HFFc6 (cell line): Measurements from ENCODE around the gene DUSP22. TPM values are rescaled to one million over a fixed set of nuclear protein-coding genes. Genes with fewer than 3 reads are reported as not detected.

Experiments
- DNase-seq: peaks from one replicate; pipeline ENCODE4 v3.0.0-alpha.2; 2018
- H3K27ac Mint-ChIP-seq: 2 replicates; pipeline ENCODE4 v1.8.0; 2020; ENCODE audit warnings: mild to moderate bottlenecking, mixed read lengths
- H3K27me3 Mint-ChIP-seq: 2 replicates; pipeline ENCODE4 v1.8.0; 2021; ENCODE audit warnings: mild to moderate bottlenecking, moderate library complexity, mixed read lengths; ENCODE audit not compliant: insufficient read depth
- H3K36me3 Mint-ChIP-seq: 2 replicates; pipeline ENCODE4 v1.8.0; 2021; ENCODE audit warnings: low read depth, mixed read lengths
- H3K4me1 Mint-ChIP-seq: 2 replicates; pipeline ENCODE4 v1.8.0; 2020; ENCODE audit warnings: low read depth, mixed read lengths
- H3K4me3 Mint-ChIP-seq: 2 replicates; pipeline ENCODE4 v1.8.0; 2020; ENCODE audit warnings: mild to moderate bottlenecking, moderate library complexity, mixed read lengths
- H3K9me3 Mint-ChIP-seq: 2 replicates; pipeline ENCODE4 v1.8.0; 2020; ENCODE audit warnings: mild to moderate bottlenecking, mixed read lengths
- CTCF ChIP-seq: fragments of 200-600 bp; sonication (generic); IDR thresholded peaks from 2 replicates; pipeline ENCODE4 v1.5.0; 2021; ENCODE audit warnings: antibody characterized with exemption, mild to moderate bottlenecking
- total RNA-seq, 6 experiments: library from RNA; stranded (reverse); fragmentation: NEBNext Ultra II Directional; extraction: Animal tissue kit (Norgen Biotek cat#: 25700); gene quantifications; 2 replicates in 1 of 6; 3 replicates in 5 of 6; pipeline ENCODE4 v1.2.3, GENCODE V29; 2021

DUSP22 gene
- total RNA-seq, 6 experiments from 2014 or later = 6.8 to 11.9 (median 9.2) TPM

- Mint-ChIP-seq H3K4me3 (no peak overlapping the region), H3K36me3 (peaks cover 6% of the 10 kb centered on the region), H3K27ac (no peak overlapping the region), H3K9me3 (peaks cover 4% of the 10 kb centered on the region; the same call in 1 of the 2 replicates), H3K27me3 (peaks cover 28% of the 10 kb centered on the region), H3K4me1 (peaks cover 7% of the 10 kb centered on the region)
- no peak for DNase-seq
- TF ChIP-seq CTCF = no peak
These were observed 105.8 kb downstream of the DUSP22 start for GRCh38 chr6:398065-398464.

GRCh38 chr6:398558-399078 is 106.3 kb downstream of the DUSP22 start:
- Mint-ChIP-seq H3K4me3 (no peak overlapping the region), H3K4me1 (peaks cover 4% of the 10 kb centered on the region), H3K27ac (no peak overlapping the region)

GRCh38 chr6:399785-400534 is 107.7 kb downstream of the DUSP22 start:
- H3K27me3 Mint-ChIP-seq = peaks cover 17% of the 10 kb centered on the region
- H3K9me3 Mint-ChIP-seq = peaks cover 17% of the 10 kb centered on the region; the same call in 1 of the 2 replicates
- H3K27ac Mint-ChIP-seq = no peak overlapping the region
- no peak for DNase-seq
- TF ChIP-seq CTCF = no peak
- peaks cover 9% of the 10 kb centered on the region; the same call in 1 of the 2 replicates for H3K36me3 Mint-ChIP-seq
- no peak overlapping the region for H3K4me3 Mint-ChIP-seq
- H3K4me1 Mint-ChIP-seq = no peaks in the 10 kb centered on the region

More at GRCh38 chr6:398558-399078, 106.3 kb downstream of the DUSP22 start:
- H3K9me3 Mint-ChIP-seq = peaks cover 6% of the 10 kb centered on the region; the same call in 1 of the 2 replicates
- peaks cover 4% of the 10 kb centered on the region for H3K36me3 Mint-ChIP-seq
- TF ChIP-seq CTCF = no peak
- no peak for DNase-seq
- H3K27me3 Mint-ChIP-seq = peaks cover 26% of the 10 kb centered on the region

GRCh38 chr6:400815-401214 is 108.5 kb downstream of the DUSP22 start:
- Mint-ChIP-seq H3K9me3 (peaks cover 20% of the 10 kb centered on the region; the same call in 1 of the 2 replicates), H3K36me3 (peaks cover 9% of the 10 kb centered on the region; the same call in 1 of the 2 replicates), H3K27ac (no peak overlapping the region), H3K4me3 (no peak overlapping the region), H3K4me1 (no peaks in the 10 kb centered on the region), H3K27me3 (peaks cover 17% of the 10 kb centered on the region)
- no peak for TF ChIP-seq CTCF
- no peak for DNase-seq

Other genes with a start within 250 kb of the DUSP22 start
- not detected for gene IRF4, start 99.3 kb downstream of the DUSP22 start, total RNA-seq